HEK293 (cell line): ENCODE results near the gene P2RY2.

Experiments used
- CTCF ChIA-PET: fragments of 350-600 bp; formaldehyde crosslinking; extraction: SDS; loops from one replicate; lab custom pipeline; 2021; ENCODE audit warnings: antibody characterized with exemption; lab: Yijun Ruan, JAX
- POLR2A ChIA-PET: fragments of 300-600 bp; formaldehyde crosslinking; extraction: SDS; loops from one replicate; lab custom pipeline; 2020; ENCODE audit warnings: antibody characterized with exemption, inconsistent platforms; lab: Yijun Ruan, JAX
- H3K27ac ChIP-seq: fragments of 200-500 bp; sonication (Bioruptor generic); 2 replicates; pipeline ENCODE4 v1.5.1; 2014; ENCODE audit warnings: low read depth, low read length, control low read depth, inconsistent platforms; ENCODE audit errors: extremely low read depth
- H3K36me3 ChIP-seq, 2 experiments: fragments of 200-500 bp in 1 of 2; sonication (Bioruptor generic) in 1 of 2; 1 replicate in 1 of 2; 2 replicates in 1 of 2; pipeline ENCODE4 v1.5.1; 2014 to 2017; ENCODE audit warnings: inconsistent platforms in 2 of 2, low read length in 2 of 2; ENCODE audit not compliant: control insufficient read depth in 2 of 2, insufficient read depth in 1 of 2
- H3K4me1 ChIP-seq: fragments of 200-500 bp; sonication (Bioruptor generic); 2 replicates; pipeline ENCODE4 v1.5.1; 2014; ENCODE audit warnings: mild to moderate bottlenecking, low read length, inconsistent platforms; ENCODE audit not compliant: control insufficient read depth, insufficient read depth
- H3K4me3 ChIP-seq: 2 replicates; pipeline ENCODE4 v1.5.1; 2011; ENCODE audit warnings: low read depth, mild to moderate bottlenecking, control low read depth, low read length, moderate library complexity
- H3K9me3 ChIP-seq: fragments of 200-500 bp; sonication (Bioruptor generic); 2 replicates; pipeline ENCODE4 v1.5.1; 2014; ENCODE audit warnings: low read depth, low read length, inconsistent platforms; ENCODE audit not compliant: control insufficient read depth, insufficient read depth
- KLF1 ChIP-seq: fragments of 450-650 bp; formaldehyde crosslinking; IDR thresholded peaks from 2 replicates; pipeline ENCODE4 v1.5.1; 2016; ENCODE audit warnings: missing biosample characterization, missing genetic modification characterization
- OVOL3 ChIP-seq: fragments of 450-650 bp; formaldehyde crosslinking; IDR thresholded peaks from 2 replicates; pipeline ENCODE4 v1.5.1; 2016; ENCODE audit warnings: missing biosample characterization, missing genetic modification characterization
- SCRT1 ChIP-seq: fragments of 450-650 bp; formaldehyde crosslinking; IDR thresholded peaks from 2 replicates; pipeline ENCODE4 v1.5.1; 2016; ENCODE audit warnings: missing biosample characterization, missing genetic modification characterization, borderline replicate concordance
- SCRT2 ChIP-seq: fragments of 450-650 bp; formaldehyde crosslinking; IDR thresholded peaks from 2 replicates; pipeline ENCODE4 v1.5.1; 2016; ENCODE audit warnings: missing biosample characterization, missing genetic modification characterization
- SETDB1 ChIP-seq: IDR thresholded peaks from one replicate; pipeline ENCODE4 v1.6.1; 2017; ENCODE audit warnings: mild to moderate bottlenecking, low read length, moderate library complexity, mixed read lengths; ENCODE audit not compliant: insufficient read length
- ZFP69B ChIP-seq: fragments of 450-650 bp; formaldehyde crosslinking; IDR thresholded peaks from 2 replicates; pipeline ENCODE4 v1.5.1; 2016; ENCODE audit warnings: missing biosample characterization, missing genetic modification characterization
- ZIC2 ChIP-seq: fragments of 450-650 bp; formaldehyde crosslinking; IDR thresholded peaks from 2 replicates; pipeline ENCODE4 v1.5.1; 2016; ENCODE audit warnings: missing biosample characterization, missing genetic modification characterization
- ZNF138 ChIP-seq: fragments of 450-650 bp; formaldehyde crosslinking; IDR thresholded peaks from 2 replicates; pipeline ENCODE4 v1.5.1; 2016; ENCODE audit warnings: missing biosample characterization, missing genetic modification characterization, borderline replicate concordance
- ZNF146 ChIP-seq: fragments of 450-650 bp; formaldehyde crosslinking; IDR thresholded peaks from 2 replicates; pipeline ENCODE4 v1.5.1; 2016; ENCODE audit warnings: missing biosample characterization, missing genetic modification characterization
- ZNF184 ChIP-seq: fragments of 450-650 bp; IDR thresholded peaks from 2 replicates; pipeline ENCODE4 v1.5.1; 2018; ENCODE audit warnings: missing biosample characterization, mild to moderate bottlenecking, missing genetic modification characterization
- ZNF239 ChIP-seq: fragments of 450-650 bp; formaldehyde crosslinking; IDR thresholded peaks from 2 replicates; pipeline ENCODE4 v1.5.1; 2016; ENCODE audit warnings: missing biosample characterization, missing genetic modification characterization
- ZNF248 ChIP-seq: fragments of 450-650 bp; formaldehyde crosslinking; IDR thresholded peaks from 2 replicates; pipeline ENCODE4 v1.5.1; 2017; ENCODE audit warnings: missing biosample characterization, missing genetic modification characterization
- ZNF292 ChIP-seq: fragments of 450-650 bp; formaldehyde crosslinking; IDR thresholded peaks from 2 replicates; pipeline ENCODE4 v1.5.1; 2016; ENCODE audit warnings: low read depth, missing biosample characterization, missing genetic modification characterization, borderline replicate concordance
- ZNF354C ChIP-seq: fragments of 450-650 bp; formaldehyde crosslinking; IDR thresholded peaks from 2 replicates; pipeline ENCODE4 v1.5.1; 2016; ENCODE audit warnings: missing biosample characterization, missing genetic modification characterization, low read depth, borderline replicate concordance
- ZNF416 ChIP-seq: fragments of 450-650 bp; formaldehyde crosslinking; IDR thresholded peaks from 2 replicates; pipeline ENCODE4 v1.5.1; 2016; ENCODE audit warnings: missing biosample characterization, missing genetic modification characterization
- ZNF610 ChIP-seq: fragments of 450-650 bp; formaldehyde crosslinking; IDR thresholded peaks from 2 replicates; pipeline ENCODE4 v1.5.1; 2016; ENCODE audit warnings: missing biosample characterization, missing genetic modification characterization, borderline replicate concordance
- ZNF701 ChIP-seq: fragments of 450-650 bp; formaldehyde crosslinking; IDR thresholded peaks from 2 replicates; pipeline ENCODE4 v1.5.1; 2016; ENCODE audit warnings: missing biosample characterization, missing genetic modification characterization
- TF ChIP-seq, protein P1 (sequence below): fragments of 450-650 bp; formaldehyde crosslinking; IDR thresholded peaks from 2 replicates; pipeline ENCODE4 v1.5.1; 2016; ENCODE audit warnings: missing biosample characterization, missing genetic modification characterization, borderline replicate concordance
- TF ChIP-seq, protein P2 (sequence below): fragments of 450-650 bp; formaldehyde crosslinking; IDR thresholded peaks from 2 replicates; pipeline ENCODE4 v1.5.1; 2017; ENCODE audit warnings: missing biosample characterization, missing genetic modification characterization
- TF ChIP-seq, protein P3 (sequence below): fragments of 450-650 bp; formaldehyde crosslinking; IDR thresholded peaks from 2 replicates; pipeline ENCODE4 v1.5.1; 2016; ENCODE audit warnings: missing biosample characterization, missing genetic modification characterization
- TF ChIP-seq, protein P4 (sequence below): fragments of 450-650 bp; formaldehyde crosslinking; IDR thresholded peaks from 2 replicates; pipeline ENCODE4 v1.5.1; 2016; ENCODE audit warnings: missing biosample characterization, missing genetic modification characterization

The P2RY2 gene

DNA sequence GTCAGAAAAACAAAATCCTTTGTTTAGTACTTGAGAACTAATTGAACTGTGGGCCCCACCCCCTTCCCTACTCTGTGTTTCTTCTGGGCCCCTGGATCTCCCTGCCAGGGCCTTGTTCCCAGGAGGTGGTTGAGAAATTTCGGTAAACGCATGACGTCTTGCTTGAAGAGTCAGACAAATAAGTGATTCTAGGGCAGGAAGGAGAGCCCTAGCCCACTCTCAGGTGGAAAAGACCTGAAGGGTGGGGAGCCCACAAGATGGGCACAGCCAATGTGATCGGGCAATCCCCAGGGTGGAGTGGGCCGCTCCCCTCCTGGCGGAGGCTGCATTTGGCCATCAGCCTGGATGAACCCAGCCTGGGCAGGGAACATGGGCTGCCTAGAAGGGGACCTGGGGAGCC lies 16.8 kb upstream of the P2RY2 start:
- no peaks in the 10 kb centered on the region for H3K4me1 ChIP-seq
- ChIA-PET POLR2A (no interaction called here), CTCF (interaction anchor here (0.6 to 1.2 kb wide), 2 partner anchors 11 to 106 kb away, joined by 3 read pairs; no protein-coding TSS in a partner anchor)

DNA sequence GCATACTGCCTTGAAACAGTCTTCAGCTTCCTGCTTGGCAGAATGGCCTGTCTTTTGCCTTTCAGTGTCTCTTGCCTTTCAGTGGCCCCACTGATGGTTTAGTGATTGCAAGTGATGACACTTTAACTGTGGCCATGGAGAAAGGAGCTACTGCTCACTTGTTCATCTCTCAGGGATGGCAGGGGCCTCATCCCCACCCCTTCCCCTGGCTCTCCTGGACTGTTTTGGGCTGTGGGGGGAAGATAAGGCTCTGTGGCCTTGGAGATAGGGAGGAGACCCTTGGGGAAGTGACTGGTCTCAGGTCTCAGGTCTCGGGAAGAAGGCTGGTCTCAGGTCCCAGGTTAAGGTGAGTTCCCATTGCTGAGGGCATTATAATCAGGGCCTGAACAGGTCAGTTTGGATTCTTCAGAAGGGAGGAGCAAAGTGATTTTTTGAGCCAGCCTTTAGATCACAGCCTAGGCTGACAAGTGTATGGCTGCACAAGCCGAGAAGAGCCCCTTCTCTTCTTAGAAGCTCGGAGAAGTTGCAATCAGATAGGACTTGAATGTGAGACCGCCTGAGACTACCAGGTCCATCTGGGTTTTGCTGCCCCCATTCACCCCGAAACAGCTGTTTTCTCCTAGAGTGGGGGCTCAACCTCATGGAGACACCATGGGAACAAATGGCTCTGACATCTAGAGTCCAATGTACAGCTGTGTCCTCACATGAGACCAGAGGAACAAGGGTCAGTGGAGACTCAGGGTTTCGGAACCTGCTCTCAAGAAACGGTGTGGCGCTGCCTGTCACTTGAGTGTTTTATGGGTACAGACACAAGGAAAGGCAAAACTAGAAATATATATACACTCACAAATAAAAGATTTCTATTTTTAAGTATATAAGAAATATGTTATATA lies 15.9 kb upstream of the P2RY2 start:
- Histone ChIP-seq H3K4me1 (no peaks in the 10 kb centered on the region), H3K27ac (no peak overlapping the region), H3K4me3 (no peak overlapping the region), H3K9me3 (no peaks in the 10 kb centered on the region), H3K36me3 (no peaks in the 10 kb centered on the region)
- ChIA-PET CTCF (interaction anchor here (0.5 to 0.6 kb wide), 3 partner anchors 105 to 650 kb away, joined by 3 to 4 read pairs (median 4); no protein-coding TSS in a partner anchor), POLR2A (no interaction called here)
- TF ChIP-seq OVOL3 (tag by site-specific recombination) (no peak), SETDB1 (no peak), ZNF184 (tag by site-specific recombination) (no peak), SCRT1 (no peak), ZNF239 (tag by site-specific recombination) (no peak), ZNF138 (tag by site-specific recombination) (no peak), ZNF354C (tag by site-specific recombination) (no peak), ZIC2 (no peak), SCRT2 (tag by site-specific recombination) (no peak), ZNF248 (tag by site-specific recombination) (no peak), ZNF416 (no peak), ZNF701 (tag by site-specific recombination) (no peak), ZNF146 (no peak), ZNF292 (tag by site-specific recombination) (no peak)
- TF ChIP-seq, protein P1, sequence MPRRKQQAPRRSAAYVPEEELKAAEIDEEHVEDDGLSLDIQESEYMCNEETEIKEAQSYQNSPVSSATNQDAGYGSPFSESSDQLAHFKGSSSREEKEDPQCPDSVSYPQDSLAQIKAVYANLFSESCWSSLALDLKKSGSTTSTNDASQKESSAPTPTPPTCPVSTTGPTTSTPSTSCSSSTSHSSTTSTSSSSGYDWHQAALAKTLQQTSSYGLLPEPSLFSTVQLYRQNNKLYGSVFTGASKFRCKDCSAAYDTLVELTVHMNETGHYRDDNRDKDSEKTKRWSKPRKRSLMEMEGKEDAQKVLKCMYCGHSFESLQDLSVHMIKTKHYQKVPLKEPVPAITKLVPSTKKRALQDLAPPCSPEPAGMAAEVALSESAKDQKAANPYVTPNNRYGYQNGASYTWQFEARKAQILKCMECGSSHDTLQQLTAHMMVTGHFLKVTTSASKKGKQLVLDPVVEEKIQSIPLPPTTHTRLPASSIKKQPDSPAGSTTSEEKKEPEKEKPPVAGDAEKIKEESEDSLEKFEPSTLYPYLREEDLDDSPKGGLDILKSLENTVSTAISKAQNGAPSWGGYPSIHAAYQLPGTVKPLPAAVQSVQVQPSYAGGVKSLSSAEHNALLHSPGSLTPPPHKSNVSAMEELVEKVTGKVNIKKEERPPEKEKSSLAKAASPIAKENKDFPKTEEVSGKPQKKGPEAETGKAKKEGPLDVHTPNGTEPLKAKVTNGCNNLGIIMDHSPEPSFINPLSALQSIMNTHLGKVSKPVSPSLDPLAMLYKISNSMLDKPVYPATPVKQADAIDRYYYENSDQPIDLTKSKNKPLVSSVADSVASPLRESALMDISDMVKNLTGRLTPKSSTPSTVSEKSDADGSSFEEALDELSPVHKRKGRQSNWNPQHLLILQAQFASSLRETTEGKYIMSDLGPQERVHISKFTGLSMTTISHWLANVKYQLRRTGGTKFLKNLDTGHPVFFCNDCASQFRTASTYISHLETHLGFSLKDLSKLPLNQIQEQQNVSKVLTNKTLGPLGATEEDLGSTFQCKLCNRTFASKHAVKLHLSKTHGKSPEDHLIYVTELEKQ (tag by site-specific recombination): no peak
- TF ChIP-seq, protein P2, sequence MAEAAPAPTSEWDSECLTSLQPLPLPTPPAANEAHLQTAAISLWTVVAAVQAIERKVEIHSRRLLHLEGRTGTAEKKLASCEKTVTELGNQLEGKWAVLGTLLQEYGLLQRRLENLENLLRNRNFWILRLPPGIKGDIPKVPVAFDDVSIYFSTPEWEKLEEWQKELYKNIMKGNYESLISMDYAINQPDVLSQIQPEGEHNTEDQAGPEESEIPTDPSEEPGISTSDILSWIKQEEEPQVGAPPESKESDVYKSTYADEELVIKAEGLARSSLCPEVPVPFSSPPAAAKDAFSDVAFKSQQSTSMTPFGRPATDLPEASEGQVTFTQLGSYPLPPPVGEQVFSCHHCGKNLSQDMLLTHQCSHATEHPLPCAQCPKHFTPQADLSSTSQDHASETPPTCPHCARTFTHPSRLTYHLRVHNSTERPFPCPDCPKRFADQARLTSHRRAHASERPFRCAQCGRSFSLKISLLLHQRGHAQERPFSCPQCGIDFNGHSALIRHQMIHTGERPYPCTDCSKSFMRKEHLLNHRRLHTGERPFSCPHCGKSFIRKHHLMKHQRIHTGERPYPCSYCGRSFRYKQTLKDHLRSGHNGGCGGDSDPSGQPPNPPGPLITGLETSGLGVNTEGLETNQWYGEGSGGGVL (tag by site-specific recombination): no peak

More for the DNA sequence above, 16.8 kb upstream of the P2RY2 start:
- Histone ChIP-seq H3K9me3 (no peaks in the 10 kb centered on the region), H3K4me3 (no peak overlapping the region), H3K27ac (no peak overlapping the region), H3K36me3 (no peaks in the 10 kb centered on the region)
- no peak for TF ChIP-seq ZNF610 (tag by site-specific recombination)
- TF ChIP-seq ZNF146: no peak
- TF ChIP-seq, protein P3, sequence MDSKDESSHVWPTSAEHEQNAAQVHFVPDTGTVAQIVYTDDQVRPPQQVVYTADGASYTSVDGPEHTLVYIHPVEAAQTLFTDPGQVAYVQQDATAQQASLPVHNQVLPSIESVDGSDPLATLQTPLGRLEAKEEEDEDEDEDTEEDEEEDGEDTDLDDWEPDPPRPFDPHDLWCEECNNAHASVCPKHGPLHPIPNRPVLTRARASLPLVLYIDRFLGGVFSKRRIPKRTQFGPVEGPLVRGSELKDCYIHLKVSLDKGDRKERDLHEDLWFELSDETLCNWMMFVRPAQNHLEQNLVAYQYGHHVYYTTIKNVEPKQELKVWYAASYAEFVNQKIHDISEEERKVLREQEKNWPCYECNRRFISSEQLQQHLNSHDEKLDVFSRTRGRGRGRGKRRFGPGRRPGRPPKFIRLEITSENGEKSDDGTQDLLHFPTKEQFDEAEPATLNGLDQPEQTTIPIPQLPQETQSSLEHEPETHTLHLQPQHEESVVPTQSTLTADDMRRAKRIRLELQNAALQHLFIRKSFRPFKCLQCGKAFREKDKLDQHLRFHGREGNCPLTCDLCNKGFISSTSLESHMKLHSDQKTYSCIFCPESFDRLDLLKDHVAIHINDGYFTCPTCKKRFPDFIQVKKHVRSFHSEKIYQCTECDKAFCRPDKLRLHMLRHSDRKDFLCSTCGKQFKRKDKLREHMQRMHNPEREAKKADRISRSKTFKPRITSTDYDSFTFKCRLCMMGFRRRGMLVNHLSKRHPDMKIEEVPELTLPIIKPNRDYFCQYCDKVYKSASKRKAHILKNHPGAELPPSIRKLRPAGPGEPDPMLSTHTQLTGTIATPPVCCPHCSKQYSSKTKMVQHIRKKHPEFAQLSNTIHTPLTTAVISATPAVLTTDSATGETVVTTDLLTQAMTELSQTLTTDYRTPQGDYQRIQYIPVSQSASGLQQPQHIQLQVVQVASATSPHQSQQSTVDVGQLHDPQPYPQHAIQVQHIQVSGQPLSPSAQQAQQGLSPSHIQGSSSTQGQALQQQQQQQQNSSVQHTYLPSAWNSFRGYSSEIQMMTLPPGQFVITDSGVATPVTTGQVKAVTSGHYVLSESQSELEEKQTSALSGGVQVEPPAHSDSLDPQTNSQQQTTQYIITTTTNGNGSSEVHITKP (tag by site-specific recombination): peak; percentile 68
- peak; percentile 55 for TF ChIP-seq KLF1 (tag by site-specific recombination)
- TF ChIP-seq ZFP69B (tag by site-specific recombination): peak; percentile 88
- TF ChIP-seq, protein P4, sequence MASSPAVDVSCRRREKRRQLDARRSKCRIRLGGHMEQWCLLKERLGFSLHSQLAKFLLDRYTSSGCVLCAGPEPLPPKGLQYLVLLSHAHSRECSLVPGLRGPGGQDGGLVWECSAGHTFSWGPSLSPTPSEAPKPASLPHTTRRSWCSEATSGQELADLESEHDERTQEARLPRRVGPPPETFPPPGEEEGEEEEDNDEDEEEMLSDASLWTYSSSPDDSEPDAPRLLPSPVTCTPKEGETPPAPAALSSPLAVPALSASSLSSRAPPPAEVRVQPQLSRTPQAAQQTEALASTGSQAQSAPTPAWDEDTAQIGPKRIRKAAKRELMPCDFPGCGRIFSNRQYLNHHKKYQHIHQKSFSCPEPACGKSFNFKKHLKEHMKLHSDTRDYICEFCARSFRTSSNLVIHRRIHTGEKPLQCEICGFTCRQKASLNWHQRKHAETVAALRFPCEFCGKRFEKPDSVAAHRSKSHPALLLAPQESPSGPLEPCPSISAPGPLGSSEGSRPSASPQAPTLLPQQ (tag by site-specific recombination): peak; percentile 94
